ENCODE results near the gene C1QTNF1.

GRCh38 chr17:79089720-79090442 lies 65.9 kb downstream of the C1QTNF1 start:
- TF ChIP-seq POLR2A (IDR thresholded peaks at IDR 0.05) (no peak), CTCF (IDR thresholded peaks at IDR 0.05) (no peak)
